TTC549 (cell line): ENCODE measurements around the gene SSX3.
"Not testable (repeated sequence)": the region's sequence is repeated elsewhere in the genome, so short reads cannot be mapped to it uniquely, and the experiment has no call there.

ENCODE experiments used
- FAIRE-seq: peaks from 2 replicates; lab custom pipeline; 2012; peaks lifted over from hg19 to GRCh38; lab: Jason Lieb, UNC

Gene SSX3

DNA sequence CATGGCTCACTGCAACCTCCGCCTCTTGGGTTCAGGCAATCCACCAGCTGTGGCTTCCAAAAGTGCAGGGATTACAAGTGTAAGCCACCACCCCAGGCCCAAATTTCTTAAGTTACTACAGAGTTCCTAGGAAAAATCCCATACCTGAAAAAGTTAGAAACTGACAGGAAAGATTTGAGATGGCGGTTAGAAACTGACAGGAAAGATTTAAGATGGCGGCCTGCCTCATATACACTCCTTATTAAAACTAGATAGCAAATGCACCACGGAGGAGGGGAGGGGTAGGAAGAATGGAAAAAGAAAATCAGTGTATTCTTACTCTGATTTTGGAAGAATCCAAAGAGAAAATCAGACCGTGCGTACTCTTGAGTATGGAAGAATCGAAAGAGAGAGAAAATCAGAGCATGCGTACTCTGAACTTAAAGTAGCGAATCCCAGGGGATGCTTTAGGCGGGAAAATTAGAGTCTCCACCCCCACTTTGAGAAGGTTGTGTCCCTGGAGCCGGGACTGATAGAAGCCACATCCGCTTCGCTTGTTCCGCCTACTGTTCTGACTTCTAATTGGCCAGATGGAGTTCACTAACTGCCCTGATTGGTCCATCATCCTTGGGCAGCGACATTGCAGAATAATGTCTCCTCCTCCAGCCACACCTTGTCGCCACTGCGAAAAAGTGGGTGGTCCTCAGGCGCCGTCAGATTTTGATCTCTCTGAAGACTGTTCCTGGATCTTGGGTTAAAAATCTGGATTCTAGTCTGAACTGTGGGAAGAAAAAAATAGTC is at the start of gene SSX3:
TSS of gene SSX3 (minus strand) at position 389 of the 780 bp plus-strand sequence. CDS start 1,454 bp downstream, outside the sequence.
- FAIRE-seq, result not testable (repeated sequence)

- FAIRE-seq, result not testable (repeated sequence)
These were observed 41.3 kb upstream of the SSX3 start for GRCh38 chrX:48397825-48398224.

DNA sequence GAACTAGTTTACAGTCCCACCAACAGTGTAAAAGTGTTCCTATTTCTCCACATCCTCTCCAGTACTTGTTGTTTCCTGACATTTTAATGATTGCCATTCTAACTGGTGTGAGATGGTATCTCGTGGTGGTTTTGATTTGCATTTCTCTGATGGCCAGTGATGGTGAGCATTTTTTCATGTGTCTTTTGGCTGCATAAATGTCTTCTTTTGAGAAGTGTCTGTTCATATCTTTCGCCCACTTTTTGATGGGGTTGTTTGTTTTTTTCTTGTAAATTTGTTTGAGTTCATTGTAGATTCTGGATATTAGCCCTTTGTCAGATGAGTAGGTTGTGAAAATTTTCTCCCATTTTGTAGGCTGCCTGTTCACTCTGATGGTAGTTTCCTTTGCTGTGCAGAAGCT is 40.4 kb upstream of the SSX3 start:
- FAIRE-seq, result not testable (repeated sequence)

- FAIRE-seq, result not testable (repeated sequence)
These were observed 26.7 kb upstream of the SSX3 start, which contains the start of gene SSX4 for GRCh38 chrX:48383239-48383638. Gene SSX4 (plus strand): TSS chrX:48383539. CDS start chrX:48384054, 515 bp downstream.

- FAIRE-seq, result not testable (repeated sequence)
These were observed 13.9 kb upstream of the SSX3 start for GRCh38 chrX:48370408-48370807.

DNA sequence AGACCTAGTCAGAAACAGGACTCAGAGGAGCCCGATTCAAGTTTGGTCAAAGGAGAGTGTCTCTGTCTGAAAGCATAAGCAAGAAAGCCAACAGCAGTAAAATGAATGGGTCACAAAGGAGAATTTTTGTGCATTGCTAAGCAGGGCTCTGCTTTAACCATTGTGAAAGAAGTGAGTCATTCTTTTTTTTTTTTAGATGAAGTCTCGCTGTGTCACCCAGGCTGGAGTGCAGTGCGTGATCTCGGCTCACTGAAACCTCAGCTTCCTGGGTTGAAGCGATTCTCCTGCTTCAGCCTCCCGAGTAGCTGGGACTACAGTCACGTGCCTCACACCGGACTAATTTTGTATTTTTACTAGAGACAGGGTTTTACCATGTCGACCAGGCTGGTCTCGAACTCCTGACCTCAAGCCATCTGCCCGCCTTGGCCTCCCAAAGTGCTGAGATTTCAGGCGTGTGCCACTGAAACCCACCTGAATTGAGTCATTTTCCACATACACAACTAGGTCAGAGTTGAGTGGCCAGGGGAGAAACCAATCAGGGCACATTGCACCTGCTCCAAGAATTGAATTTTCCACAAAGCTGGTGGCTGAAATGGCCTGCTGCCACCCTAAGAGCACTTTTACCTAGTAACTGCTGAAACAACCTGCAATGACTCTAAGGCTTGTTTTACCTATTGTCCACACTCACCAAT is 11.4 kb upstream of the SSX3 start:
- FAIRE-seq, result not testable (repeated sequence)

DNA sequence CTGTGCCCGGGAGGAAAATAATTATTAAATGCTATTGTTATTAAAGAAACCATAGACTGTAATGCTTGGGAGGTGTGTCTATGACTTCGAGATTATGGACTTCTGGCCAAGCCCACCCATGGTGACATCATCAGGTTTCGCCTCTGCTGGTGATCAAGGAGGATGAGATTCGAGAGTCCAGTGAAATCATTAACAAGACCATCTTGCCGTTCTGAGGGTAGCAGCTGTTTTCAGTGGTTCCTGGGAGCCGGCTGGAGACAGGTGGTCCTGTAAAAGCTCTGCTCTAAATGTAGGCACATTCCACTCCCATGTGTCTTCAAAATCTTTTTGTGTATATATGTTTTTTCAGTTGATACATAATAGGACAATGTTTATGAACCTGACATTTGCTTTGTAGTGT is 2.8 kb upstream of the SSX3 start:
- not testable (repeated sequence) for FAIRE-seq

DNA sequence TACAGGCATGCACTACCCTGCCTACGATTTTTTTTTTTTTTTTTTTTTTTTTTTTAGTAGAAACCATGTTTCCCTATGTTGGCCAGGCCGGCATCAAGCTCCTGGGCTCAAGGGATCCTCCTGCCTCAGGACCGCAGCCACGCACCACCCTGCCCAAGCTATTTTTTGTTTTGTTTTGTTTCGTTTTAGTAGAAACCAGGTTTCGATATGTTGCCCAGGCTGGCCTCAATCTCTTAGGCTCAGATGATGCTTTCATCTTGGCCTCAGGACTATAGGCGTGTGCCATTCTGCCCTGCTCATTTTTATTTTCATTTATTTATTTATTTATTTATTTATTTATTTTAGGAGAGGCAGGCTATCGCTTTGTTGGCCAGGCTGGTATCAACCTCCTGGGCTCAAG is 1.2 kb upstream of the SSX3 start:
- FAIRE-seq, result no peak

GRCh38 chrX:48346059-48346458 is 10.4 kb downstream of the SSX3 start:
- FAIRE-seq, result not testable (repeated sequence)

DNA sequence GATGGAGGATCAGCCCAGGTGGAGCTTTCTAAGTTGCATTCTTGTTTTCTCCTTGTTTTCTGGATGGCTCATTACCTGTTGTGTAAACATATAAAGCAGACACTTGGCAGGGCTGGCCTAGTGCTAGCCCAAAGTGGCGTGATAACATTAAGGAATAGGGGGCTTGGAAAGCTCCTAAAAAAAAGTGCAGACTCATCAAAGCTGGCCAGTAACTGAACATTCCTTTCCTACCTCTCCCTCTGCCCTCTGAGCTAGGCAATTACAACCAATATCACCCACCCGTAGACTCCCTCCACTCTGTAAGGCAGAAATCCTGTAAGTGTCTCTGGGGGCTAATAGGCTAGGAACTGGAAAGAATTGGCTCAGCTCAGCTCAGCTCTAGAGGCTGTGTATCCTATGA is 42.5 kb downstream of the SSX3 start:
- not testable (repeated sequence) for FAIRE-seq

- FAIRE-seq, result no peak
These were observed 50.3 kb downstream of the SSX3 start for GRCh38 chrX:48306175-48306574.
